GM18502 (cell line): ENCODE data around the gene ITPK1.
"Not testable (repeated sequence)": the region's sequence is repeated elsewhere in the genome, so short reads cannot be mapped to it uniquely, and the experiment has no call there.

Experiments
- ATAC-seq: cut with Tn5 transposase; IDR thresholded peaks from one replicate; pipeline ENCODE4 v1.9.1; 2021; ENCODE audit warnings: mild to moderate bottlenecking; ENCODE audit not compliant: unreplicated experiment, poor library complexity

Gene ITPK1

GRCh38 chr14:93132472-93133065 is 16.8 kb upstream of the ITPK1 start:
- ATAC-seq = no peak

- not testable (repeated sequence) for ATAC-seq
These were observed 15.6 kb upstream of the ITPK1 start for GRCh38 chr14:93131257-93131820.

- ATAC-seq = no peak
These were observed 13.2 kb upstream of the ITPK1 start for GRCh38 chr14:93128725-93129459.

GRCh38 chr14:93126111-93126510 is 10.4 kb upstream of the ITPK1 start:
- ATAC-seq = no peak

GRCh38 chr14:93122826-93123225 is 7.1 kb upstream of the ITPK1 start:
- ATAC-seq = no peak

GRCh38 chr14:93121030-93121834 is 5.5 kb upstream of the ITPK1 start:
- no peak for ATAC-seq

- ATAC-seq = no peak
These were observed 4.8 kb upstream of the ITPK1 start for GRCh38 chr14:93120517-93120916.

- no peak for ATAC-seq
These were observed 1.0 kb upstream of the ITPK1 start for GRCh38 chr14:93116676-93117200.

- peak; percentile 81 for ATAC-seq
These were observed 480 bp downstream of the ITPK1 start for GRCh38 chr14:93115069-93115820.

GRCh38 chr14:93114713-93115068 is 1.0 kb downstream of the ITPK1 start:
- ATAC-seq = peak; percentile 2

GRCh38 chr14:93114068-93114710 is 1.5 kb downstream of the ITPK1 start:
- ATAC-seq = no peak

GRCh38 chr14:93113678-93114067 is 2.1 kb downstream of the ITPK1 start:
- no peak for ATAC-seq

- ATAC-seq = peak; percentile 23
These were observed 2.6 kb downstream of the ITPK1 start for GRCh38 chr14:93112891-93113677.

- not testable (repeated sequence) for ATAC-seq
These were observed 4.2 kb downstream of the ITPK1 start for GRCh38 chr14:93111541-93111940.

- ATAC-seq = no peak
These were observed 4.8 kb downstream of the ITPK1 start for GRCh38 chr14:93110856-93111419.

- no peak for ATAC-seq
These were observed 5.9 kb downstream of the ITPK1 start for GRCh38 chr14:93109572-93110481.

GRCh38 chr14:93108105-93108504 is 7.6 kb downstream of the ITPK1 start:
- ATAC-seq = no peak
